Measurements from ENCODE around the gene TBX4. TPM values are rescaled to one million over a fixed set of nuclear protein-coding genes. Genes with fewer than 3 reads are reported as not detected.

TBX4 gene
- total and polyA plus RNA-seq, 2 of the 13 experiments (the other 11 are each of a cell fraction or from before 2014, with no cell fraction given), result 0.11 to 1.1 TPM

- TF ChIP-seq, protein P1, sequence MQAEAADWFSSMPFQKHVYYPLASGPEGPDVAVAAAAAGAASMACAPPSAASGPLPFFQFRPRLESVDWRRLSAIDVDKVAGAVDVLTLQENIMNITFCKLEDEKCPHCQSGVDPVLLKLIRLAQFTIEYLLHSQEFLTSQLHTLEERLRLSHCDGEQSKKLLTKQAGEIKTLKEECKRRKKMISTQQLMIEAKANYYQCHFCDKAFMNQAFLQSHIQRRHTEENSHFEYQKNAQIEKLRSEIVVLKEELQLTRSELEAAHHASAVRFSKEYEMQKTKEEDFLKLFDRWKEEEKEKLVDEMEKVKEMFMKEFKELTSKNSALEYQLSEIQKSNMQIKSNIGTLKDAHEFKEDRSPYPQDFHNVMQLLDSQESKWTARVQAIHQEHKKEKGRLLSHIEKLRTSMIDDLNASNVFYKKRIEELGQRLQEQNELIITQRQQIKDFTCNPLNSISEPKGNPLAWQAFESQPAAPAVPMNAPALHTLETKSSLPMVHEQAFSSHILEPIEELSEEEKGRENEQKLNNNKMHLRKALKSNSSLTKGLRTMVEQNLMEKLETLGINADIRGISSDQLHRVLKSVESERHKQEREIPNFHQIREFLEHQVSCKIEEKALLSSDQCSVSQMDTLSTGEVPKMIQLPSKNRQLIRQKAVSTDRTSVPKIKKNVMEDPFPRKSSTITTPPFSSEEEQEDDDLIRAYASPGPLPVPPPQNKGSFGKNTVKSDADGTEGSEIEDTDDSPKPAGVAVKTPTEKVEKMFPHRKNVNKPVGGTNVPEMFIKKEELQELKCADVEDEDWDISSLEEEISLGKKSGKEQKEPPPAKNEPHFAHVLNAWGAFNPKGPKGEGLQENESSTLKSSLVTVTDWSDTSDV (CRISPR knock-in tag; IDR thresholded peaks at IDR 0.05), result no peak
- TF ChIP-seq, protein P2, sequence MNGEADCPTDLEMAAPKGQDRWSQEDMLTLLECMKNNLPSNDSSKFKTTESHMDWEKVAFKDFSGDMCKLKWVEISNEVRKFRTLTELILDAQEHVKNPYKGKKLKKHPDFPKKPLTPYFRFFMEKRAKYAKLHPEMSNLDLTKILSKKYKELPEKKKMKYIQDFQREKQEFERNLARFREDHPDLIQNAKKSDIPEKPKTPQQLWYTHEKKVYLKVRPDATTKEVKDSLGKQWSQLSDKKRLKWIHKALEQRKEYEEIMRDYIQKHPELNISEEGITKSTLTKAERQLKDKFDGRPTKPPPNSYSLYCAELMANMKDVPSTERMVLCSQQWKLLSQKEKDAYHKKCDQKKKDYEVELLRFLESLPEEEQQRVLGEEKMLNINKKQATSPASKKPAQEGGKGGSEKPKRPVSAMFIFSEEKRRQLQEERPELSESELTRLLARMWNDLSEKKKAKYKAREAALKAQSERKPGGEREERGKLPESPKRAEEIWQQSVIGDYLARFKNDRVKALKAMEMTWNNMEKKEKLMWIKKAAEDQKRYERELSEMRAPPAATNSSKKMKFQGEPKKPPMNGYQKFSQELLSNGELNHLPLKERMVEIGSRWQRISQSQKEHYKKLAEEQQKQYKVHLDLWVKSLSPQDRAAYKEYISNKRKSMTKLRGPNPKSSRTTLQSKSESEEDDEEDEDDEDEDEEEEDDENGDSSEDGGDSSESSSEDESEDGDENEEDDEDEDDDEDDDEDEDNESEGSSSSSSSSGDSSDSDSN (CRISPR knock-in tag; IDR thresholded peaks at IDR 0.05), result peak; percentile 99
- TF ChIP-seq ZNF639 (CRISPR knock-in tag; conservative IDR thresholded peaks at IDR 0.05), result 0 out of 2 replicates have a peak, but pooled peaks have one; percentile 1
- no peak; the same call in 1 of the 2 replicates for TF ChIP-seq PPARG (CRISPR knock-in tag; conservative IDR thresholded peaks at IDR 0.05)
- TF ChIP-seq SRSF1 (optimal IDR thresholded peaks at IDR 0.05; ENCODE audit: low read depth, low read length), result no peak
- TF ChIP-seq FOXA3 (CRISPR knock-in tag; IDR thresholded peaks at IDR 0.05), result no peak
- TF ChIP-seq ARNTL (CRISPR knock-in tag; IDR thresholded peaks at IDR 0.05), result peak; percentile 10; the same call in 1 of the 2 replicates
- no peak for TF ChIP-seq NONO (IDR thresholded peaks at IDR 0.05)
- TF ChIP-seq NONO (CRISPR knock-in tag; conservative IDR thresholded peaks at IDR 0.05), result no peak
- TF ChIP-seq SMARCE1 (IDR thresholded peaks at IDR 0.05; ENCODE audit: borderline replicate concordance), result no peak
- TF ChIP-seq GTF3A (CRISPR knock-in tag; conservative IDR thresholded peaks at IDR 0.05), result no peak
- TF ChIP-seq ATF3 (CRISPR knock-in tag; IDR thresholded peaks at IDR 0.05), result peak; percentile 10; the same call in 1 of the 2 replicates
- TF ChIP-seq ZKSCAN5 (CRISPR knock-in tag; IDR thresholded peaks at IDR 0.05), result no peak
- TF ChIP-seq TAF1 (CRISPR knock-in tag; IDR thresholded peaks at IDR 0.05), result peak; percentile 41
- TF ChIP-seq NR2F6 (IDR thresholded peaks at IDR 0.05), result peak; percentile 78
- 0 out of 2 replicates have a peak, but pooled peaks have one; percentile 4 for TF ChIP-seq NR2F6 (CRISPR knock-in tag; IDR thresholded peaks at IDR 0.05)
- TF ChIP-seq SIN3A (IDR thresholded peaks at IDR 0.05; ENCODE audit: borderline replicate concordance, low read depth, low read length), result peak; percentile 43; the same call in 1 of the 2 replicates
- no peak for TF ChIP-seq SALL2 (CRISPR knock-in tag; IDR thresholded peaks at IDR 0.05)
- no peak for TF ChIP-seq ZNF503 (CRISPR knock-in tag; IDR thresholded peaks at IDR 0.05)
- no peak for TF ChIP-seq ZNF251 (CRISPR knock-in tag; IDR thresholded peaks at IDR 0.05)
- TF ChIP-seq SAFB2 (CRISPR knock-in tag; IDR thresholded peaks at IDR 0.05; ENCODE audit: borderline replicate concordance, low read depth), result peak; percentile 88
Measured at GRCh38 chr17:61412860-61413660, 39.2 kb upstream of the TBX4 start (continued).

All from HepG2 (cell line).